OCI-LY1 (cell line): ENCODE data around the gene FKBP11.

ENCODE experiments used
- H2AFZ ChIP-seq: fragments of 200-600 bp; sonication (generic), shearing (Covaris generic); 2 replicates; pipeline ENCODE4 v1.6.0; 2014; ENCODE audit warnings: antibody characterized with exemption, mild to moderate bottlenecking, low read length
- H3F3A ChIP-seq: fragments of 200-600 bp; sonication (generic), shearing (Covaris generic); 2 replicates; pipeline ENCODE4 v1.6.0; 2014; ENCODE audit warnings: mild to moderate bottlenecking, antibody characterized with exemption, low read length, moderate library complexity; ENCODE audit not compliant: insufficient read depth
- H3K27ac ChIP-seq: fragments of 200-600 bp; sonication (generic); 2 replicates; pipeline ENCODE4 v1.5.1; 2014; ENCODE audit warnings: low read length, mixed run types, mild to moderate bottlenecking, low read depth; ENCODE audit not compliant: poor library complexity, severe bottlenecking
- H3K27me3 ChIP-seq: fragments of 200-600 bp; sonication (generic); 2 replicates; pipeline ENCODE4 v1.6.0; 2014; ENCODE audit warnings: antibody characterized with exemption, mild to moderate bottlenecking, low read length, moderate library complexity; ENCODE audit not compliant: insufficient read depth
- H3K36me3 ChIP-seq: fragments of 200-600 bp; sonication (generic); 2 replicates; pipeline ENCODE4 v1.6.1; 2014; ENCODE audit warnings: mild to moderate bottlenecking, antibody characterized with exemption, low read length, moderate library complexity, mixed read lengths; ENCODE audit not compliant: insufficient read depth
- H3K4me1 ChIP-seq: fragments of 200-600 bp; sonication (generic); 2 replicates; pipeline ENCODE4 v1.5.1; 2014; ENCODE audit warnings: mild to moderate bottlenecking, low read length, moderate library complexity; ENCODE audit not compliant: insufficient read depth, severe bottlenecking
- H3K4me2 ChIP-seq: fragments of 200-600 bp; sonication (generic), shearing (Covaris generic); 2 replicates; pipeline ENCODE4 v1.6.1; 2014; ENCODE audit warnings: low read length
- H3K4me3 ChIP-seq: fragments of 200-600 bp; sonication (generic); 2 replicates; pipeline ENCODE4 v1.5.1; 2014; ENCODE audit warnings: low read length, low read depth, mild to moderate bottlenecking, mixed read lengths; ENCODE audit not compliant: poor library complexity, severe bottlenecking
- H3K79me2 ChIP-seq: fragments of 200-600 bp; shearing (Covaris generic); 2 replicates; pipeline ENCODE4 v1.6.1; 2016; ENCODE audit warnings: mixed run types, low read length, mixed read lengths; ENCODE audit not compliant: insufficient read depth
- H3K9ac ChIP-seq: fragments of 200-600 bp; sonication (generic), shearing (Covaris generic); 2 replicates; pipeline ENCODE4 v1.6.1; 2014; ENCODE audit warnings: mild to moderate bottlenecking, low read length, mixed read lengths
- H3K9me2 ChIP-seq: fragments of 200-600 bp; sonication (generic), shearing (Covaris generic); 2 replicates; pipeline ENCODE4 v1.6.1; 2014; ENCODE audit warnings: low read depth, mild to moderate bottlenecking, low read length, mixed read lengths
- H3K9me3 ChIP-seq: fragments of 200-600 bp; shearing (Covaris generic); 2 replicates; pipeline ENCODE4 v1.6.1; 2014; ENCODE audit warnings: low read length, mixed read lengths
- H4K20me1 ChIP-seq: fragments of 200-600 bp; sonication (generic), shearing (Covaris generic); 2 replicates; pipeline ENCODE4 v1.6.0; 2016; ENCODE audit warnings: mild to moderate bottlenecking, low read length; ENCODE audit not compliant: insufficient read depth
- EZH2 ChIP-seq: fragments of 200-600 bp; sonication (generic), shearing (Covaris generic); IDR thresholded peaks from 2 replicates; pipeline ENCODE4 v1.8.0; 2017; ENCODE audit warnings: borderline replicate concordance, mixed run types, mild to moderate bottlenecking, antibody characterized with exemption, low read length, moderate library complexity, mixed read lengths
- TF ChIP-seq, protein P1 (sequence below): fragments of 200-600 bp; sonication (generic), shearing (Covaris generic); IDR thresholded peaks from 2 replicates; pipeline ENCODE4 v1.5.1; 2017; ENCODE audit warnings: mild to moderate bottlenecking, antibody characterized with exemption, low read length, moderate library complexity, mixed read lengths

The FKBP11 gene

GRCh38 chr12:48967991-48968390 is 42.7 kb upstream of the FKBP11 start:
- no peak overlapping the region for H3K4me3 ChIP-seq
- H3K27ac ChIP-seq, result no peak overlapping the region
- H3K9me2 ChIP-seq, result no peaks in the 10 kb centered on the region
- H3K9me3 ChIP-seq, result no peaks in the 10 kb centered on the region
- H4K20me1 ChIP-seq, result no peaks in the 10 kb centered on the region
- peaks cover 13% of the 10 kb centered on the region; the same call in 1 of the 2 replicates for H3K27me3 ChIP-seq
- no peak for TF ChIP-seq EZH2
- TF ChIP-seq, protein P1, sequence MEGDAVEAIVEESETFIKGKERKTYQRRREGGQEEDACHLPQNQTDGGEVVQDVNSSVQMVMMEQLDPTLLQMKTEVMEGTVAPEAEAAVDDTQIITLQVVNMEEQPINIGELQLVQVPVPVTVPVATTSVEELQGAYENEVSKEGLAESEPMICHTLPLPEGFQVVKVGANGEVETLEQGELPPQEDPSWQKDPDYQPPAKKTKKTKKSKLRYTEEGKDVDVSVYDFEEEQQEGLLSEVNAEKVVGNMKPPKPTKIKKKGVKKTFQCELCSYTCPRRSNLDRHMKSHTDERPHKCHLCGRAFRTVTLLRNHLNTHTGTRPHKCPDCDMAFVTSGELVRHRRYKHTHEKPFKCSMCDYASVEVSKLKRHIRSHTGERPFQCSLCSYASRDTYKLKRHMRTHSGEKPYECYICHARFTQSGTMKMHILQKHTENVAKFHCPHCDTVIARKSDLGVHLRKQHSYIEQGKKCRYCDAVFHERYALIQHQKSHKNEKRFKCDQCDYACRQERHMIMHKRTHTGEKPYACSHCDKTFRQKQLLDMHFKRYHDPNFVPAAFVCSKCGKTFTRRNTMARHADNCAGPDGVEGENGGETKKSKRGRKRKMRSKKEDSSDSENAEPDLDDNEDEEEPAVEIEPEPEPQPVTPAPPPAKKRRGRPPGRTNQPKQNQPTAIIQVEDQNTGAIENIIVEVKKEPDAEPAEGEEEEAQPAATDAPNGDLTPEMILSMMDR, result no peak
- no peaks in the 10 kb centered on the region for H3F3A ChIP-seq
- no peak overlapping the region for H3K9ac ChIP-seq
- no peak overlapping the region for H3K4me2 ChIP-seq
- H2AFZ ChIP-seq, result no peak overlapping the region
- H3K4me1 ChIP-seq, result peaks cover 21% of the 10 kb centered on the region
- no peaks in the 10 kb centered on the region for H3K36me3 ChIP-seq
- H3K79me2 ChIP-seq, result no peaks in the 10 kb centered on the region

- Histone ChIP-seq H3K27ac (peak overlapping the region; percentile 31), H3F3A (no peaks in the 10 kb centered on the region), H3K79me2 (no peaks in the 10 kb centered on the region), H3K9me3 (no peaks in the 10 kb centered on the region), H3K4me3 (peak overlapping the region; percentile 46), H2AFZ (peak overlapping the region; percentile 91), H4K20me1 (no peaks in the 10 kb centered on the region), H3K4me1 (peaks cover 21% of the 10 kb centered on the region), H3K36me3 (no peaks in the 10 kb centered on the region), H3K27me3 (peaks cover 10% of the 10 kb centered on the region; the same call in 1 of the 2 replicates), H3K4me2 (peak overlapping the region; percentile 49), H3K9me2 (no peaks in the 10 kb centered on the region), H3K9ac (peak overlapping the region; percentile 38; the same call in 1 of the 2 replicates)
- no peak for TF ChIP-seq EZH2
- TF ChIP-seq, protein P1, result no peak
Measured at GRCh38 chr12:48966177-48966895, 41.0 kb upstream of the FKBP11 start.

GRCh38 chr12:48965298-48965838 is 40.1 kb upstream of the FKBP11 start:
- Histone ChIP-seq H2AFZ (no peak overlapping the region), H3K9me3 (no peaks in the 10 kb centered on the region), H3K9ac (no peak overlapping the region; the same call in 1 of the 2 replicates), H3K79me2 (no peaks in the 10 kb centered on the region), H3K4me1 (peaks cover 21% of the 10 kb centered on the region), H3K36me3 (no peaks in the 10 kb centered on the region), H4K20me1 (no peaks in the 10 kb centered on the region), H3K4me3 (no peak overlapping the region), H3K4me2 (no peak overlapping the region), H3K27ac (no peak overlapping the region), H3K27me3 (peaks cover 9% of the 10 kb centered on the region; the same call in 1 of the 2 replicates), H3F3A (no peaks in the 10 kb centered on the region), H3K9me2 (no peaks in the 10 kb centered on the region)
- no peak for TF ChIP-seq EZH2
- TF ChIP-seq, protein P1, result no peak
